C1 segment of cervical spinal cord (tissue), 14 donors: ENCODE measurements around the gene GET4.
"Not testable (repeated sequence)": the region's sequence is repeated elsewhere in the genome, so short reads cannot be mapped to it uniquely, and the experiment has no call there.

Experiments
- DNase-seq, 14 donors: peaks; one replicate each; lab custom pipeline; 2025; lab: John Stamatoyannopoulos, UW

The GET4 gene

GRCh38 chr7:914521-915194 is 38.3 kb downstream of the GET4 start:
- no peak for DNase-seq

GRCh38 chr7:915291-916218 is 39.2 kb downstream of the GET4 start:
- DNase-seq = no peak

GRCh38 chr7:916291-916941 is 40.1 kb downstream of the GET4 start:
- peak in 2 of 14 donors; percentile 29 to 34 for DNase-seq

- DNase-seq = no peak
These were observed 41.1 kb downstream of the GET4 start for GRCh38 chr7:917255-918117.

- DNase-seq = no peak
These were observed 41.7 kb downstream of the GET4 start for GRCh38 chr7:918118-918425.

- no peak for DNase-seq
These were observed 42.2 kb downstream of the GET4 start for GRCh38 chr7:918441-919113.

GRCh38 chr7:919114-919442 is 42.7 kb downstream of the GET4 start:
- no peak for DNase-seq

GRCh38 chr7:919924-920341 is 43.6 kb downstream of the GET4 start:
- no peak for DNase-seq

- DNase-seq = no peak
These were observed 44.2 kb downstream of the GET4 start for GRCh38 chr7:920351-921070.

- no peak for DNase-seq
These were observed 44.7 kb downstream of the GET4 start for GRCh38 chr7:921071-921461.

GRCh38 chr7:921581-922333 is 45.4 kb downstream of the GET4 start:
- no peak for DNase-seq

- DNase-seq = no peak
These were observed 46.2 kb downstream of the GET4 start for GRCh38 chr7:922334-923107.

- DNase-seq = peak in 3 of 14 donors; percentile 27 to 67 (median 32)
These were observed 47.0 kb downstream of the GET4 start for GRCh38 chr7:923108-924041.

- not testable (repeated sequence) for DNase-seq
These were observed 47.7 kb downstream of the GET4 start for GRCh38 chr7:924042-924441.

- DNase-seq = no peak
These were observed 48.3 kb downstream of the GET4 start for GRCh38 chr7:924541-925231.

GRCh38 chr7:925601-926000 is 49.2 kb downstream of the GET4 start:
- DNase-seq = peak in 3 of 14 donors; percentile 18 to 53 (median 29)
